Adrenal gland (tissue), 5 donors: ENCODE data around the gene FAF1.

ENCODE experiments used
- POLR2A ChIP-seq, 2 donors: fragments of 450-650 bp; IDR thresholded peaks; one replicate each; pipeline ENCODE4 v1.6.1; 2017; ENCODE audit warnings: antibody characterized with exemption in 2 of 2, mild to moderate bottlenecking in 2 of 2, moderate library complexity in 1 of 2
- TF ChIP-seq, protein P1 (sequence below), 6 experiments: fragments of 450-650 bp in 4 of 6; fragments of 200-600 bp in 2 of 6; sonication (generic) in 1 of 6; IDR thresholded peaks; 1 replicate in 5 of 6; 2 replicates in 1 of 6; pipeline versions ENCODE4 v1.5.1 to v1.8.0; 2016 to 2021; ENCODE audit warnings: antibody characterized with exemption in 6 of 6, mild to moderate bottlenecking in 2 of 6, moderate library complexity in 1 of 6
- donor health status: DM: no; HTN: no; CAD: no.

DNA sequence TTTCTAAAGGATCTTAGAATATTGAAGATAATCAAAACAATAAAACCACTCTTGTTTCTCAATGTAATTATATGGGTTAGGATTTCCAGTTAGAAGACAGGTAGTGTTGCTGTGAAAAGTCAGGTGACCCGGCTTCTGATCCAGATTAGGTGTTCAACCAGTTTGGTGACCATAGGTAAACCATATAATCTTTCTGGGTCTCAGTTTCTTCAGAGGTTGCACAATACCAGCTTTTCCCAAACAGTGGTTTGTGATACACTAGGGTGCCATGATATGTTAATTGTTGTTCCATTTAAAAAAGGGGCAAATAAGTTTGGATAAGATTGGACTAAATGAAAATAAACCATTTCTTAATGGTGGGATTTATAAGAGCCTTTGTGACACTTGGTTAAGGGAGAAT is 472.3 kb downstream of the FAF1 start:
- TF ChIP-seq, protein P1, sequence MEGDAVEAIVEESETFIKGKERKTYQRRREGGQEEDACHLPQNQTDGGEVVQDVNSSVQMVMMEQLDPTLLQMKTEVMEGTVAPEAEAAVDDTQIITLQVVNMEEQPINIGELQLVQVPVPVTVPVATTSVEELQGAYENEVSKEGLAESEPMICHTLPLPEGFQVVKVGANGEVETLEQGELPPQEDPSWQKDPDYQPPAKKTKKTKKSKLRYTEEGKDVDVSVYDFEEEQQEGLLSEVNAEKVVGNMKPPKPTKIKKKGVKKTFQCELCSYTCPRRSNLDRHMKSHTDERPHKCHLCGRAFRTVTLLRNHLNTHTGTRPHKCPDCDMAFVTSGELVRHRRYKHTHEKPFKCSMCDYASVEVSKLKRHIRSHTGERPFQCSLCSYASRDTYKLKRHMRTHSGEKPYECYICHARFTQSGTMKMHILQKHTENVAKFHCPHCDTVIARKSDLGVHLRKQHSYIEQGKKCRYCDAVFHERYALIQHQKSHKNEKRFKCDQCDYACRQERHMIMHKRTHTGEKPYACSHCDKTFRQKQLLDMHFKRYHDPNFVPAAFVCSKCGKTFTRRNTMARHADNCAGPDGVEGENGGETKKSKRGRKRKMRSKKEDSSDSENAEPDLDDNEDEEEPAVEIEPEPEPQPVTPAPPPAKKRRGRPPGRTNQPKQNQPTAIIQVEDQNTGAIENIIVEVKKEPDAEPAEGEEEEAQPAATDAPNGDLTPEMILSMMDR (IDR thresholded peaks at IDR 0.05), result no peak
- TF ChIP-seq POLR2A (IDR thresholded peaks at IDR 0.05), result no peak
